ENCODE data around the gene TTLL13.
A peak's percentile ranks its signal among the peaks of the same experiment; 100 is the strongest.
"Not testable (repeated sequence)": the region's sequence is repeated elsewhere in the genome, so short reads cannot be mapped to it uniquely, and the experiment has no call there.

TTLL13 gene

GRCh38 chr15:90233387-90234095, 15.8 kb upstream of the TTLL13 start, which contains the start of gene CIB1:
TSS of gene CIB1 (minus strand) at chr15:90233941. CDS start at chr15:90233885, 56 bp downstream.
- peak; percentile 92 to 97 for DNase-seq (ENCODE audit: low read depth in 1 of 2, low spot score in 1 of 2)

GRCh38 chr15:90234096-90234988, 15.0 kb upstream of the TTLL13 start, which contains the start of gene GDPGP1:
TSS of gene GDPGP1 (plus strand) at chr15:90234209. CDS start at chr15:90240909, 6,700 bp downstream.
- DNase-seq (ENCODE audit: low read depth in 1 of 2, low spot score in 1 of 2) = no peak

- DNase-seq (ENCODE audit: low read depth in 1 of 2, low spot score in 1 of 2) = no peak
Measured at GRCh38 chr15:90239371-90239770, 10.0 kb upstream of the TTLL13 start.

- DNase-seq (ENCODE audit: low read depth in 1 of 2, low spot score in 1 of 2) = no peak
Measured at GRCh38 chr15:90240856-90241255, 8.5 kb upstream of the TTLL13 start.

GRCh38 chr15:90241343-90242192, 7.8 kb upstream of the TTLL13 start:
- DNase-seq (ENCODE audit: low read depth in 1 of 2, low spot score in 1 of 2) = no peak

- DNase-seq (ENCODE audit: low read depth in 1 of 2, low spot score in 1 of 2) = no peak
Measured at GRCh38 chr15:90243943-90244639, 5.3 kb upstream of the TTLL13 start.

- DNase-seq (ENCODE audit: low read depth in 1 of 2, low spot score in 1 of 2) = no peak
Measured at GRCh38 chr15:90248789-90249202, 560 bp upstream of the TTLL13 start.

- no peak for DNase-seq (ENCODE audit: low read depth in 1 of 2, low spot score in 1 of 2)
Measured at GRCh38 chr15:90257776-90258175, 8.4 kb downstream of the TTLL13 start.

- no peak for DNase-seq (ENCODE audit: low read depth in 1 of 2, low spot score in 1 of 2)
Measured at GRCh38 chr15:90259524-90259923, 10.2 kb downstream of the TTLL13 start.

GRCh38 chr15:90260731-90261130, 11.4 kb downstream of the TTLL13 start:
- DNase-seq (ENCODE audit: low read depth in 1 of 2, low spot score in 1 of 2) = not testable (repeated sequence)

GRCh38 chr15:90261811-90262210, 12.5 kb downstream of the TTLL13 start:
- DNase-seq (ENCODE audit: low read depth in 1 of 2, low spot score in 1 of 2) = no peak

- DNase-seq (ENCODE audit: low read depth in 1 of 2, low spot score in 1 of 2) = no peak
Measured at GRCh38 chr15:90262426-90262825, 13.1 kb downstream of the TTLL13 start.

- DNase-seq (ENCODE audit: low read depth in 1 of 2, low spot score in 1 of 2) = peak in 1 of 2 donors; percentile 2
Measured at GRCh38 chr15:90264671-90265070, 15.3 kb downstream of the TTLL13 start.

- DNase-seq (ENCODE audit: low read depth in 1 of 2, low spot score in 1 of 2) = peak; percentile 86
Measured at GRCh38 chr15:90265271-90266060, 16.1 kb downstream of the TTLL13 start, which contains the start of gene NGRN. TSS of gene NGRN (plus strand) at chr15:90265672. CDS start at chr15:90265713, 41 bp downstream.

- peak; percentile 13 to 16 for DNase-seq (ENCODE audit: low read depth in 1 of 2, low spot score in 1 of 2)
Measured at GRCh38 chr15:90266061-90266431, 16.7 kb downstream of the TTLL13 start.

GRCh38 chr15:90266485-90266884, 17.1 kb downstream of the TTLL13 start:
- no peak for DNase-seq (ENCODE audit: low read depth in 1 of 2, low spot score in 1 of 2)

GRCh38 chr15:90268415-90268814, 19.1 kb downstream of the TTLL13 start:
- no peak for DNase-seq (ENCODE audit: low read depth in 1 of 2, low spot score in 1 of 2)

GRCh38 chr15:90270502-90271150, 21.3 kb downstream of the TTLL13 start:
- no peak for DNase-seq (ENCODE audit: low read depth in 1 of 2, low spot score in 1 of 2)
